Testis (tissue), 3 donors: Measurements from ENCODE around the gene E2F6. TPM values are rescaled to one million over a fixed set of nuclear protein-coding genes. Genes with fewer than 3 reads are reported as not detected.
A peak's percentile ranks its signal among the peaks of the same experiment; 100 is the strongest.

Experiments
- DNase-seq: peaks from one replicate; pipeline ENCODE4 v3.0.0-alpha.2; 2019
- H3K27ac ChIP-seq, 2 donors: fragments of 200-600 bp; sonication (generic); one replicate each; pipeline ENCODE4 v1.5.1; 2019
- H3K27me3 ChIP-seq: fragments of 200-600 bp; sonication (generic); one replicate; pipeline ENCODE4 v1.5.1; 2019
- H3K36me3 ChIP-seq: fragments of 200-600 bp; sonication (generic); one replicate; pipeline ENCODE4 v1.5.1; 2017; ENCODE audit warnings: low read depth; ENCODE audit errors: missing control alignments
- H3K4me1 ChIP-seq: fragments of 200-600 bp; sonication (generic); one replicate; pipeline ENCODE4 v1.5.1; 2019
- H3K4me3 ChIP-seq, 2 donors: fragments of 200-600 bp; sonication (generic); one replicate each; pipeline ENCODE4 v1.5.1; 2017 to 2019
- H3K9me3 ChIP-seq: fragments of 200-600 bp; sonication (generic); one replicate; pipeline ENCODE4 v1.5.1; 2017
- CTCF ChIP-seq, 3 experiments: fragments of 450-650 bp in 2 of 3; fragments of 200-600 bp in 1 of 3; sonication (generic) in 1 of 3; IDR thresholded peaks; one replicate each; pipeline ENCODE4 v1.5.1; 2016 to 2019; ENCODE audit warnings: antibody characterized with exemption in 3 of 3, mild to moderate bottlenecking in 2 of 3, moderate library complexity in 1 of 3
- POLR2A ChIP-seq: fragments of 450-650 bp; IDR thresholded peaks from one replicate; pipeline ENCODE4 v1.6.1; 2017; ENCODE audit warnings: antibody characterized with exemption, mild to moderate bottlenecking, moderate library complexity
- WGBS, 2 donors: methylation state at CpG; one replicate each; pipeline ENCODE4 v1.1.5; 2018; 5-methylcytosine and 5-hydroxymethylcytosine counted together
- intact Hi-C: fragments of 100-400 bp; cut with DNase I; formaldehyde crosslinking; loops from one replicate; pipeline ENCODE4 v1.15.1; 2023; ENCODE audit warnings: low total_unique reads
- polyA plus RNA-seq: library from polyadenylated mRNA; stranded (reverse); fragments of 350-450 nt; fragmentation: Illumina TruSeq; extraction: RNeasy Lipid Tissue Mini Kit (QIAGEN cat#74804); gene quantifications from one replicate; pipeline ENCODE4 v1.2.3, GENCODE V29; 2014; ENCODE audit warnings: low read depth, low replicate concordance; ENCODE audit not compliant: insufficient read depth
- total RNA-seq, 2 donors: library from RNA; depleted of rRNA; stranded (reverse); fragments of >200 nt; gene quantifications; one replicate each; pipeline ENCODE4 v1.2.3, GENCODE V29; 2016

The E2F6 gene
- total and polyA plus RNA-seq, 3 donors from 2014 or later, result 15.7 to 24.3 (median 20.2) TPM

DNA sequence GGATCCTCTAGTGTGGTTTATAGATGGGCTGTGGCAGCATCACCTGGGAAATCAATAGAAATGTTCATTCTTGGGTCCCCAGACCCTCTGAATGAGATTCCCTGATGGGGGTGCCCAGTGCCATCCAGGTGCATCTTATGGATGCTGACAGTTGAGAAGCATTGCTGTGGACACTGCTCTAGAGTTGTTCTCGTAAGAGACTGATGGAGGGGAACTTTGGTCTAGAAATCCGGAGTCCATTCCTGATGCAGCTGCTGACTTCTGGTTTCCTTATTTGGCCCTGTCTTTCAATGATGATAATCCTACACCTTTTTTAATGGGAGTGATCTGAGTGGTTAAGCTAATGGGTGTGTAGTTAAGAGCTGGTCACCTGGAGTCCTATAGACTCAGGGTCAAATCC, 28.3 kb upstream of the E2F6 start:
- no peak for DNase-seq
- H3K4me3 ChIP-seq, result no peak overlapping the region
- no peaks in the 10 kb centered on the region for H3K27me3 ChIP-seq
- no peak overlapping the region for H3K27ac ChIP-seq
- H3K9me3 ChIP-seq, result no peaks in the 10 kb centered on the region
- H3K4me1 ChIP-seq, result peaks cover 33% of the 10 kb centered on the region
- 93 to 94% methylated on average over 2 of the region's 2 CpGs for WGBS, 2 donors
- TF ChIP-seq POLR2A (no peak), CTCF (IDR thresholded peaks at IDR 0.05) (no peak)
- H3K36me3 ChIP-seq, result no peaks in the 10 kb centered on the region
- intact Hi-C loops, result no loop called here

GRCh38 chr2:11493282-11493681, 27.3 kb upstream of the E2F6 start:
- Histone ChIP-seq H3K9me3 (no peaks in the 10 kb centered on the region), H3K4me3 (no peak overlapping the region), H3K27me3 (no peaks in the 10 kb centered on the region), H3K36me3 (no peaks in the 10 kb centered on the region), H3K27ac (no peak overlapping the region), H3K4me1 (peaks cover 22% of the 10 kb centered on the region)
- WGBS, 2 donors, result 96 to 99% methylated on average over 4 to 6 of the region's 6 CpGs
- no peak for DNase-seq
- intact Hi-C loops, result no loop called here
- TF ChIP-seq POLR2A (no peak), CTCF (IDR thresholded peaks at IDR 0.05) (no peak)

GRCh38 chr2:11492720-11493119, 26.8 kb upstream of the E2F6 start:
- Histone ChIP-seq H3K4me3 (no peak overlapping the region), H3K27ac (no peak overlapping the region), H3K27me3 (no peaks in the 10 kb centered on the region), H3K9me3 (no peaks in the 10 kb centered on the region), H3K36me3 (no peaks in the 10 kb centered on the region), H3K4me1 (peaks cover 19% of the 10 kb centered on the region)
- TF ChIP-seq CTCF (IDR thresholded peaks at IDR 0.05) (no peak), POLR2A (no peak)
- intact Hi-C loops, result no loop called here
- DNase-seq, result no peak
- 89 to 92% methylated on average over 1 of the region's 1 CpG for WGBS, 2 donors

DNA sequence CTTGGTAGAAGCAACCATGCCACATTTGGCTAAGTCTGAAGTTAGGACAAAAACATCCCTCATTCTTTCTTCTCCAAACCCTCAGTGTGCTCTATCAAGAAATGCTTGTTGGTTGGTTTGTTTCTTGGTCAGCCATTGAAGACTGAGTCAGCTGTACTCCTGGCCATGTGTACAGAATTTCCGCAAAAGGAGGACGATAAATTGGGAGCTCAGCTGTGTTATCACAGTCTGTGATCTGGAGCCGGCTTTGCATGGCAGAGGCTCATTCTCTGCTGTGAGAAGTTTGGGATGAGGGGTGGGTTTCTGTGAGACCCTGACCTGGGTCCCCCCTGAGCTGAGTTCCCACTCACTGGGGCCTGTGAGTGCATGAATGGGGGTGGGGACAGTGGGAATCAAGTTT, 26.3 kb upstream of the E2F6 start:
- no peaks in the 10 kb centered on the region for H3K27me3 ChIP-seq
- intact Hi-C loops, result no loop called here
- no peaks in the 10 kb centered on the region for H3K9me3 ChIP-seq
- H3K36me3 ChIP-seq, result no peaks in the 10 kb centered on the region
- peaks cover 19% of the 10 kb centered on the region for H3K4me1 ChIP-seq
- H3K27ac ChIP-seq, result no peak overlapping the region
- no peak overlapping the region for H3K4me3 ChIP-seq
- no peak for DNase-seq
- TF ChIP-seq POLR2A, result no peak
- TF ChIP-seq CTCF (IDR thresholded peaks at IDR 0.05), result no peak
- WGBS, 2 donors, result 77 to 82% methylated on average over 3 of the region's 3 CpGs

DNA sequence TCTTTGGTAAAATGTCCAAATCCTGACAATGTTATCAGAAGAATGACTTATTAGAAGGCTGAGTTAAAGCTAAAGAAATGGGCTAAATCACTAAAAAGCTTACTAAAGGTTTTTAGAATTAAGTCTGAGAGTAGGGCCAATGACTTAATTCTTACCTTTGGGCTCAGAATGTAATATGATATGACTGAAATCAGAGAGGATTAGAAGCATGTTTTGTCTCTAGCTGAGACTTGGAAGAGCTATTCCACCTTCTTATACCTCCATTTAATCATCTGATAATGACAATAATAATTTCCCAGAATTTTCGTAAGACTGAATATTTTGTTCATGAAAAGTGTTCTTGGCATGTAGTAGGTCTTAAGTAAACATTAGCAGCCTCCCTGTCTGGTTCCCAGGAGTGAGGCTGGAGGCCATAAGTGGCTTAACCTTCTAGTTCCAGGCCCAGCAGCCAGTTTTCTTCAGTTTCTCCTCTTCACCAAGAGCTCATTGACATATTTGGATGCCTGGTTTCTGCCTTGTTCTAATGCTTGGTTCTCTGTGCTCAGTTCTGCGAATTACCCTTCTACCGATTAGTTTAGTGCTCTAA, 25.5 kb upstream of the E2F6 start:
- H3K27ac ChIP-seq, result peak overlapping the region in 1 of 2 donors; percentile 54
- H3K27me3 ChIP-seq, result no peaks in the 10 kb centered on the region
- H3K36me3 ChIP-seq, result no peaks in the 10 kb centered on the region
- WGBS, 2 donors, result 63% methylated on average over 3 of the region's 3 CpGs
- no peak for DNase-seq
- peaks cover 11% of the 10 kb centered on the region for H3K4me1 ChIP-seq
- no peak overlapping the region for H3K4me3 ChIP-seq
- no peaks in the 10 kb centered on the region for H3K9me3 ChIP-seq
- TF ChIP-seq CTCF (IDR thresholded peaks at IDR 0.05), result no peak
- TF ChIP-seq POLR2A, result no peak
- intact Hi-C loops, result no loop called here
